ENCODE measurements around the gene TES.
"Not testable (repeated sequence)": the region's sequence is repeated elsewhere in the genome, so short reads cannot be mapped to it uniquely, and the experiment has no call there.

The TES gene

GRCh38 chr7:116241291-116241690, 31.0 kb downstream of the TES start:
- no peak for TF ChIP-seq CTCF (IDR thresholded peaks at IDR 0.05; ENCODE audit: control insufficient read depth, insufficient read depth, low read depth, low read length, missing control alignments)
- no peak overlapping the region for H3K4me3 ChIP-seq (ENCODE audit: control insufficient read depth, low read depth, low read length)
- no peak for DNase-seq (ENCODE audit: low read depth)

- TF ChIP-seq CTCF (IDR thresholded peaks at IDR 0.05; ENCODE audit: control insufficient read depth, insufficient read depth, low read depth, low read length, missing control alignments), result peak; percentile 33
- no peak for DNase-seq (ENCODE audit: low read depth)
- H3K4me3 ChIP-seq (ENCODE audit: control insufficient read depth, low read depth, low read length), result no peak overlapping the region
Measured at GRCh38 chr7:116242178-116242577, 31.8 kb downstream of the TES start.

- H3K4me3 ChIP-seq (ENCODE audit: control insufficient read depth, low read depth, low read length), result no peak overlapping the region
- no peak for DNase-seq (ENCODE audit: low read depth)
- TF ChIP-seq CTCF (IDR thresholded peaks at IDR 0.05; ENCODE audit: control insufficient read depth, insufficient read depth, low read depth, low read length, missing control alignments), result no peak
Measured at GRCh38 chr7:116242759-116243158, 32.4 kb downstream of the TES start.

- H3K4me3 ChIP-seq (ENCODE audit: control insufficient read depth, low read depth, low read length); DNase-seq (ENCODE audit: low read depth): not testable (repeated sequence)
Measured at GRCh38 chr7:116244803-116245202, 34.5 kb downstream of the TES start.

- no peak for TF ChIP-seq CTCF (IDR thresholded peaks at IDR 0.05; ENCODE audit: control insufficient read depth, insufficient read depth, low read depth, low read length, missing control alignments)
- DNase-seq (ENCODE audit: low read depth), result no peak
- no peak overlapping the region for H3K4me3 ChIP-seq (ENCODE audit: control insufficient read depth, low read depth, low read length)
Measured at GRCh38 chr7:116246357-116246756, 36.0 kb downstream of the TES start.

GRCh38 chr7:116249969-116250553, 39.7 kb downstream of the TES start:
- peak; percentile 65 for TF ChIP-seq CTCF (IDR thresholded peaks at IDR 0.05; ENCODE audit: control insufficient read depth, insufficient read depth, low read depth, low read length, missing control alignments)
- H3K4me3 ChIP-seq (ENCODE audit: control insufficient read depth, low read depth, low read length), result no peak overlapping the region
- DNase-seq (ENCODE audit: low read depth), result no peak

- TF ChIP-seq CTCF (IDR thresholded peaks at IDR 0.05; ENCODE audit: control insufficient read depth, insufficient read depth, low read depth, low read length, missing control alignments), result no peak
- H3K4me3 ChIP-seq (ENCODE audit: control insufficient read depth, low read depth, low read length), result no peak overlapping the region
- DNase-seq (ENCODE audit: low read depth), result no peak
Measured at GRCh38 chr7:116251675-116252074, 41.3 kb downstream of the TES start.
